HG03442 (cell line): ENCODE results near the gene ATG10.
A peak's percentile ranks its signal among the peaks of the same experiment; 100 is the strongest.
"Not testable (repeated sequence)": the region's sequence is repeated elsewhere in the genome, so short reads cannot be mapped to it uniquely, and the experiment has no call there.

Experiments
- ATAC-seq: cut with Tn5 transposase; IDR thresholded peaks from one replicate; pipeline ENCODE4 v1.9.1; 2021; ENCODE audit warnings: mild to moderate bottlenecking, moderate library complexity; ENCODE audit not compliant: unreplicated experiment

ATG10 gene

DNA sequence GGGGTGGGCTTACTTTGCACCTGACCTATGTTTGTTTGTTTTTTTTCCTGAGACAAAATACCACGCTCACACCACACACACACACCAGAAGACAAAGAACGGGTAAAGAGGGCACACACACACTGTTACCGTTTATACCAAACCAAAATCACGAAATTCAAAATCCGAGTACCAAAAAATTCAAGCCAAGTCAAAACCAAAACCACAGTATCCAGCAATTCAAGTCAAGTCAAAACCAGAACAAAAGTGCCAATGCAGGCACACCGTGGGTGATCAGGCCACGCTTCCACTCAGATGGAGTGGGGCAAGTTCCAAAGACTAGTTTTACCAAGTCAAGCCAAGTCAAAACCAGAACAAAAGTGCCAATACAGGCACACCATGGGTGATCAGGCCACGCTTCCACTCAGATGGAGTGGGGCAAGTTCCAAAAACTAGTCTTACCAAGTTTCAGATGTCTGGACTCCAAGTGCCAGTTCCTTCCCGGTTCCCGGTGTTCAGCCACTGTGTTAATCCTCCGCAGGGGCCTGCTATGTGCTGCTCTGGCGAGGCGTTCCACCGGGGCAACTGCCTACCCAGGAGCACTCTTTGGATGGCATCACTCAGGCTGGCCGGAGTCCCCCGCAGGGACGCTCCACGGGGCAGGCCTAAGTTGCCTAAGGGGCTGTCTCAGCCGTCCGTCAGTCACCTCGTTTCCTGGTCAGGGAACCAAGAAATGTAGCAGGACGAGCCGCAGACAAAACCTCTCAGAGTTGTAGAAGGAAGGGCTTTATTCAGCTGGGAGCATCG is 300.9 kb downstream of the ATG10 start:
- ATAC-seq: not testable (repeated sequence)

DNA sequence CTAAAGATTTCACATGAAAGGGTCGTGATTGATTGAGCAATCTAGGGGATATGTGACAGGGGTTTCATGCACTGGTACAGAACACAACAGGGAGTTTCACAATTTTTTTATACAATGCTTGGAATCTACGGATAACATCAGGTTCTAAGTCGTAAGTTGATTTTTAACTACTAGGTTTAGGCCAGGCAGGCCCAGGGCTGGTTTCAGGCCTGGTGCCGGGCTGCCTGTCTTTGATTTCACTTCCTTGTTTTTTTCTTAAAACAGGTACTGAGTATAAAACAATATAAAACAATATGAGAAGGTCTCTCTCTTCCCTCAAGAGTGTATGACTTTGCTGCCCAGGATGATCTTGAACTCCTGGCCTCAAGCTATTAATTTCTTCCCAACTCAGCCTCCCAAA is 301.6 kb downstream of the ATG10 start:
- not testable (repeated sequence) for ATAC-seq

DNA sequence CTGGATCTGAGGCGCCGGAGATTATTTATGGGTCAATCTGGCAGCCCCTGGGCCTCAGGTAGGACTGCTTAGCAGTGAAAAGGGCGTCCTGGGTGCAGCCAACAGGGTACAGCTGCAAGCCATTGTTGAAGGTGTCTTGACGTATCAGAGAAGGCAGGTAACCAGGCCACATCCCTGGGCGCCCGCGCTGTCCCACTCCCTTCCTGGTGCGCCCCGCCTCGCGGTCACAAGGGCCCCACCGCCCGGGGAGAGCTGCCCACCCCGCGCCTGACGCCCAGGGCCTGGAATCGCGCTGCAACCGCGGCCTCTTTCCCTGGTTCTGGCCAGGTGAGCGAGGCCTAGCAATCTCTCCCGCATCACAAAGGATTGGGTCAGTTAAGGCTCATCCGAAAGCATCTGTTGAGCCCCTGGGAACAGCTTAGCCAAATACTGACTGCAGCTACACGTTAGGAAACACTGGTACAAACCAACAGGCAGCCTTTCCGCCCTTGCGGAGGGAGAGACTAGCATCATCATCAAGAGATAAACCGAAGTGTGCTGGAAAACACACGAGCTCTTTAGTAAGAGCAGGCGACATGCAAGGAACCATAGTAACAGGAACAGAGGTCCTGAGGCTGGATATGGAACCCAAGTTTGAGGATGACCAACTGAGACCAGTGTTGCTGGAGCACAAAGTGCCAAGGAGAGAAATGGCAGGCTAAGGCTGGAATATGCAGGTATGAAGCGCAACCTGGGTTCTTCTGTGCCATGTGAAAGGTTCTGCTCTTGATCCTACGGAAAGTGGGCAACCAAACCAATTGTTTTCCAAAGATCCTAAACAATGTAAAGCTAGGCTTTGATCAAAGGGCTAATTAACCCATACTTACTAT is 302.8 kb downstream of the ATG10 start:
- ATAC-seq: no peak

DNA sequence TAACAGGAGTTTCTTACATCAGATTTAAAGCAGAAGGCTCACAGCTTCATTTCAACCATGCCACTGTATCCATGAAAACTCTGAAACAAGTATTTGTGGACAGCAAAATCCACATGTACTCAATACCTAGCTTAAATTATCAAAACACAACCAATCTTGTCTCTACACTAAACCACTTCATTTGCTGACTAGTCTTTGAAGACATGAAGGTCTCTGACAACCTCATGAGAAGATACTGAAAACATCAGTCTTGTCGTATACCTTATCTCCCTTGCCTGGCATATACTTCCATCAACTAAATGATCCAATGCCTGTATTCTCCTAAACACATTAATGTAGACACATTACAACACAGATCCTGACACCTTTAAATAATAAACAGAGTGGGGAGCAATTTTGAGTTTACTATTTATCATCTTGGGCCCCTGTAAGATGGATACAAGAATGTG is 303.4 kb downstream of the ATG10 start:
- no peak for ATAC-seq

DNA sequence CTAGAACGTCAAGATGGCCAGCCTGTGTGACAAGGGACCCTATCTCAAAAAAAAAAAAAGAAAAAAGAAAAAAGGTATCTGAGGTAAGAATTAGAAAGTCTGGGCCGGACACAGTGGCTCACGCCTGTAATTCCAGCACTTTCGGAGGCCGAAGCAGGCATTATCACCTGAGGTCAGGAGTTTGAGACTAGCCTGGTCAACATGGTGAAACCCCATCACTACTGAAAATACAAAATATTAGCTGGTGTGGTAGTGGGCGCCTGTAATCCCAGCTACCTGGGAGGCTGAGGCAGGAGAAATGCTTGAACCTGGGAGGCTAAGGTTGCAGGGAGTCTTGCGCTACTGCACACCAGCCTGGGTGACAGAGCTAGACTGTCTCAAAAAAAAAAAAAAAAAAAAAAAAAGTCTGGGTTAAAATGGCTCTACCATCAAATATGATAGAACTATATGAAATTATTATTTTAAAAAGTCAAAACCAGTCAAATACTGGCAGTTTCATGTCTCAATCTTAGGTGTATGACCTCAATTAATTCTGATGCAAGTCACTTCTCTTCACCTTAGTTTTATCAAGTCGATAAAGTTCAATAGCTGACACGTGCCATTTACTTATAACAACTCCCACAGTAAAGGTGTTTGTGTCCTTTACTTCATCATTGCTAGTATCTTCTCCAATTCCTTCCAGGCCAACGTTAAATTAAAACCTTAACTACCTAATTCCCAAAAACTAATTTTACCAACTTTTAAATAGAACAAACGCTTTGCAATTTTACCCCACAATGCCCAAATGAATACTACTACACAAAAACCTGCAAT is 305.2 kb downstream of the ATG10 start:
- no peak for ATAC-seq

DNA sequence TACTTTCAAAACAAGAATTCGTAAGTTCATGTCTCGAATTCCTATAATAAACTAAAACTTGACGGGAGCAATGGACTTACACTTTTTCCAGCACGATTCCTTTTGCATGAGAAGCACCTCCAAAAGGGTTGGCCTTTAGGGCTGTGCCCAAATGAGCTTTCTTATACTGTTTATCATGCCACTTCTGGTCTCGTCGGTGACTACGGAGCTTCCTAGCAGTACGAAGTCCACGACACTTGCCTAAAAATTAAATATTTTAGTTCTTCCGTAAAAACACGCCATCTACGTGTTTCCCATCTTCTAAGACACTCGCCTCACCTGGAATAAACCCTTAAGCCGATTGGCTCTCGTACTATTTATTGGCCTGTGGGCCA is 305.8 kb downstream of the ATG10 start:
- ATAC-seq: no peak

DNA sequence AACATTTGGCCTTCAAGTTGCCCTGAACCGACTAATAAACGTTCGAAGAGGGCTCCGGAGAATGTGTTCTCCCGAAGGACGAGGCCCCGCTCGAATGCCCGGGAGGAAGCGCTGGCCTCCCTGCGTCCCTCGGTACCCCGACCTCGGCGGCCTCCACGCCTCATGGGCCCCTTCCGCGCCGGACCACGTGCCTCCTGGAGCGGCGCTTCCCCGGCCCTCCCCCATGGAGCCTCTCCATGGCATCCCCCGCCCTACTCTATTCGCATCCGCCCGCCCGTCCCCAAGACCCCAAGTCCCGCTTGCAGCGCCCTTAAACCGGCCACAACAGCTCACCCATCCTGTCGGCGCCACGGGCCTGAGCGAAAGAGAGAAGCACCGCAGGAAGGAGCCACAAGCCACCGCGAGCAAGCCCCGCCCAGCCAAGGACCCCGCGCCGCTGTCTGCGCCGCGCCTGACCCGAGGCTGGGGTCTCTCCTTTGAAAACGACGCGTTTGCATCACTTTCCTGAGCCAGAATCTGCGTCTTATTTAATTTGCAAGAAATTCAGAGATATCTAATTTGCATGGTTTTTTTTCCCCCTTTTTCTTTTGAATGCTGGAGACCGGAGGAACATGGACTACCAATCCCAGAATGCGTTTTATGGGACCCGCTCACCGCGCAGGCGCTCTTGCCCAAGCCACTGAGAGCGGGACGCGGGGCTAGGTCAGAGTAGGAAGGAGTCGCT is 306.3 kb downstream of the ATG10 start, which contains the start of gene RPS23:
Gene RPS23 (minus strand): TSS at position 368 of the 724 bp plus-strand sequence. CDS start 31 bp downstream, at position 337.
- peak; percentile 92 for ATAC-seq

DNA sequence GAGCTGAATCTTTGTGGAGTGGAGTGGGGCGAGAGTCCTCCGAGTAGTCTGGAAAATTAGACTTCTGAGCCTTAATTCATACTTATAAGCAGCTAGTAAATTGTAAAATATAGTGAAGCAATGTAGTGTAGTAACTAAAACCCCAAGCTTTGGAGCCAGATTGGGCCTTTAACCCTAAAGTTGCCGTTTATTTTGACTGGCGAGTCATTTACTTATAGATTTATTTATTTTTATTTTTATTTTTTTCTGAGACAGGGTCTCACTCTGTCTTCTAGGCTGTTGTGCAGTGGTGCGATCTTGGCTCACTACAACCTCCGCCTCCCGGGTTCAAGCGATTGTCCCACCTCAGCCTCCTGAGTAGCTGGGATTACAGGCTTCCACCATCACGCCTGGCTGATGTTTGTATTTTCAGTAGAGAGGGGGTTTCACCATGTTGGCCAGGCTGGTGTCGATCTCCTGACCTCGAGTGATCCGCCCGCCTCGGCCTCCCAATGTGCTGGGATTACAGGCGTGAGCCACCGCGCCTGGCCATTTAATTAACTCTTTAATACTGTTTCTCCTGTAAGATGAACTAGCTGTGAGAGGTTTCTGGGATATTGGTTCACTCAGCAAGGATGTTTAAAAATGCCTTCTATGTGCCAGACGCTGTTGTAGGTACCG is 307.0 kb downstream of the ATG10 start:
- no peak for ATAC-seq

DNA sequence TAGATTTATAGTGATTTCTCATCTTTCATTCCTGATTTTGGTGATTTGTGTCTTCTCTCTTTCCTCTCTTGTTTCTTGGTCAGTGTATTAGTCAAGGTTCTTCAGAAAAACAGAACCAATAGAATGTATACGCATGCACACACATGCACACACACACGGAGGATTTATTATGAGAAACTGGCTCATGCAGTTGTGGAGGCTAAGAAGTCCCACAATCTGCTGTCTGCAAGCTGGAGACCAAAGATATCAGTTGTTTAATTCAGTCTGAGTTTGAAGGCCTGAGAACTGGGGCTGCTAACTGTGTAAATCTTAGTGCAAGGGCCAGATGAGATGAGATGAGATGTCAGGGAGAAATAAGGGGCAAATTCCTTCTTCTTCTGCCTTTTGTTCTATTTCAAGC is 312.1 kb downstream of the ATG10 start:
- no peak for ATAC-seq

DNA sequence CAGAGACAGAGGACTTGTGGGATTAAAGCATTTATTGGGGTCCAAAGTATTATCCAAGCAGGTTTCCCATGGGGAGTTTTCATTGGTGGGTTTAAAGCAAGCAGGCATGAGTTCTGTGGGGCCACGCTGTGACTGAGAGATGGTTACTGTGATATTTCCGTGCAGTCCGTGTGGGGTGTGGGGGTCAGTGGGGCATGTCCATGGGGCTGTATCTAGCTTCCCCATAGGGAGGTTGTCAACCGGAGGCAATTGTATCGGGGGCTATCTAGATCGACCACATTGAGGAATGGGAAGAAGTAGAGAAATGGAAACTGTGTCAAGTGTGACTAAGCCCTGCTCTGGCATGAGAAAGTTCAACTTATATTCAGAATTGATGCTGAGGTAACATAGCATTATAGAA is 313.4 kb downstream of the ATG10 start:
- no peak for ATAC-seq

DNA sequence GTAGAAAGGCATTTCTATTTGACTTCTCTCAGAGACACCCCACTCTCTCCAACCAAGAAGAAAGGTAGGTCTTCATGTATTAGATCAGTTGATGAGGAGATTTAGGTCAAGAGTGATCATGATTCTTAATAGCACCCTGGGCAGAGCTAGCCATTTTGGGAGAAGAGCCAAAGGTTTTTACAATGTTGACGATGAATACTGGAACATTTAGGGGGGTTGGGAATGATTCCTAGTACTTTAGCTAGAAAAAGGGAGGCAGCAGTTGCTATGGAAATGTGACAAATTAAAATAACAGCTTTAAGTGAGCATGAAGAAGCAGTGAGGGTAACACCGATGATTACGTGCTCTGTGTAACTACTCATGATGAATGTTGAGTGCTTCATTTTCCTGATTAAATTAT is 315.8 kb downstream of the ATG10 start:
- no peak for ATAC-seq

DNA sequence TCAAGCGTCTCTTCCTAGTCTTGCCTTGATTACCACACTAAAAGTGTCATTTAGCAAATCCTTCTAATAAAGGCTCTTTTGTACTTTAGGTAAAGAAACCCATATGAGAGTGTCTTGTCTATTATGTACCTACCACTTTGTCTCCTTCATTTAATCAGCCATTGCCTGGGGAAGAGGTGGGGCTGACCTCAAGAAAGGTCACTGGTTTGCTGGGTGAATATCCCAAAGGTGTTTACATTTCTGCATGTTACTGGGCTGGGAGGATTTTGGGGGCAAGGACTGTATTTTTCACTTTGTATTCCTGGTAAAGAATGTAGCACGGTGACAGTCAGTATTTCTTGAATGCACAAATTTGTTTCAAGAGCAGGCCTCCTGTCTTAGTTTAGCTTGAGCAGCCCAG is 318.2 kb downstream of the ATG10 start:
- ATAC-seq: no peak

DNA sequence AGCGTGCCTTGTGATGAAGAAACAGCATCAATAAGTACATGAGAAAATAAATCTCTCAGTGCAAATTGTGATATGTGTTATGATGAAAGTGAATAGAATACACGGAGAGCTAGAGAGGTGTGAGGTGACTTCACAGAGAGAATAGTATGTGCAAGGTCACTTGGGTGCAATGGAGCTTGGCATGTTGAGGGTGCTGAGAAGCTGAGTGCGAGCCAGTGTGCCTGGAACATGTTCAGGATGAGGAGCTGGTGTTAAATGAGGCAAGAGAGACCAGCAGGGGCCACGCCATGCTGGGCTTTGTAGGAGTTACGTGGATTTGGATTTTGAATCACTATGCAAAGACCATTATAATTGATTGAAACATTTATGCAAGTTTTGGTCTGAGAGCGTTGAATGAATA is 319.1 kb downstream of the ATG10 start:
- ATAC-seq: no peak

DNA sequence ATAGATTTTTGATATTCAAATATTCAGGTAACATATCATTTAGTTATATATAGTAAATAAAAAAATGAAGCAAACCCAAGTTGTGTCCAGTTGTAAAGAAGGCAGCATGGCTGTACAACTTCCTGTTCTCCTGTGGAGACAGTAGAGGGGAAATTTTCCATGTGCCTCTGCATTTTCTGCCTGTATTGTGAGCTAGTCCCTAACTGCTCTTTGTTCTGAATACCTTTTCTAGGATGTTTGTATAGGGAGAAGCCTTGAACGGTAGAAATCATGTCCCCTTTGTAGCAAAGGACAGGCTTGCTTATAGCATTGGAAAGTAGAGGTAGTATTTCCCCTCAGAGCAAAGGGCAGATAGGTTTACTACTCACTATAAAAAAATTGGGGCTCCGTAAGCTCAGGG is 319.6 kb downstream of the ATG10 start:
- no peak for ATAC-seq

DNA sequence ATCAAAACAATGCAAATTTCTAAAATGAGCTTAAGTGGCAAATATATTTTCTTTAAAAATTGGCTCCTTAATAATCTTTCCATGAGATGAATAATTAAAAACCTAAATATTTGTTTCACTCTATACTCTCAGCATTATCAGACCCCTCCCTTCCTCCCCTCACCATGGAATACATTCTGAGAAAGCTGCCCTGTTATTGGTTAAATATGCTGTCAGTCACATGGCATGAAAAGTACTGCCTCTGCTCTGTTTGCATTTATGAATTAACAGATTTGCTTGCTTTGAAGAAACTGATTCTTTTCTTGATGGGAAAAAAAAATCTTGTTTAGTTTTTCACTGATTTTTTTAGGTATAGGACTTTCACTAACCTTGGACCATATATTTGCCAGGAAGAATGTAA is 323.3 kb downstream of the ATG10 start:
- ATAC-seq: no peak

DNA sequence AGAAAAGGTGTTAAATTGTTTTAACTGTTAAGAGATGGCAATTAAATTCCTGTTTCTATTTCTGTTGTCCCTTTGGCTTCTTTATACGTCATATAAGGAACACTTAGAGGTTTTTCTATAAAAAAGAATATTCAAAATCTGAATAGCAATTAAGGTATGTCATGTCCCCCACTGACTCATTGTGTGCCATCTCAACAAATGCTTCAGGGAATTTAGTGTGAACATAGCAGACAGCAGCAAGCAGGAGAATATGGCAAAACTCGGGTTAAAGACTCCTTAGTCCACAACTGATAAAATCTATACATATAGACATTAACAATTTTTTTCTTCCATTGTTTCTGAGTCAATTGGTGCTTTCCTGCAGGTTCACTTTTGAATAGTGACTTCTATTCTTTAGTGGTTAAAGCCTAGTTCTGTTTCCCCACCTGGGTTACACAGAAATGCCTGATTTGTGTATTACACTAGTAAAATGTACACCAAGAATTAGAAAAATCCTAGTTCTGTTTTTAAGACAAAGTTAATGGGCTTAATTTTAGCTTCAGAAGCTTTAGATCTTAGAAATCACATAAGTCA is 324.2 kb downstream of the ATG10 start:
- no peak for ATAC-seq

DNA sequence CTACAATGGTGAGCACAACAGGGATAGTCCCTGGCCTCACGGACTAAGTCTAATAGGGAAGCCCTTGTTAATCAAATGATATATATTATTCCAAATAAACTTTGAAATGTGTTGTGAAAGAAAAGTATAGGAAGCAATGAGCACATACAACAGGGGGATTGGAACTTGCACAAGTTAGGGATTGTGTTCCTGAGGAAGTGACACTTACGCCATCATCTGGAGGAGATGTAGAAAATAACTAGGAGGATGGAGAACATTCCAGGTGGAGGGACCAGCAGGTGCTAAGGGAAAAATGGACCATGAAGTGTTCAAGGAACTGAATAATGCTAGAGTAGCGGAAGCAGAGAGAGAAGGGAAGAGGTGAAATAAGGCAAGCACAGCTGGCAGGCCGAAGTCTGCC is 325.1 kb downstream of the ATG10 start:
- no peak for ATAC-seq

DNA sequence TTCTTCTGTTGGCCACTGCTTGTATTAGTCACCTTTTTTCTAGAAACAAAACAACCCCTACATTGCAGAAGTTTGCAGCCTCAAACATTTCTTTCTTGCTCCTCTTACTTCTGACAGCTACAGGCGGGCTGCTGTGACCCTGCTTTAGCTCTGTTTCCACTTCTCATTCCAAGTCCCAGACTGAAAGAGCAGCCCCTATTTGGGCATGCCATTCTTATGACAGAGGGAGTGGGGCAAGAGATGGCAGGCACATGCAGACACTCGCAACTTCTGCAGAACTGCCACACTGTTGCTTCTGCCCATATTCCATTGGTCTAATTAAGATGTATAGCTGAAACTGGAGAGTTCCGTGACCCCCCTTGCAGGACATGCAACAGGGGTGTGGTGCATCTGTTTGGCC is 325.9 kb downstream of the ATG10 start:
- ATAC-seq: no peak

DNA sequence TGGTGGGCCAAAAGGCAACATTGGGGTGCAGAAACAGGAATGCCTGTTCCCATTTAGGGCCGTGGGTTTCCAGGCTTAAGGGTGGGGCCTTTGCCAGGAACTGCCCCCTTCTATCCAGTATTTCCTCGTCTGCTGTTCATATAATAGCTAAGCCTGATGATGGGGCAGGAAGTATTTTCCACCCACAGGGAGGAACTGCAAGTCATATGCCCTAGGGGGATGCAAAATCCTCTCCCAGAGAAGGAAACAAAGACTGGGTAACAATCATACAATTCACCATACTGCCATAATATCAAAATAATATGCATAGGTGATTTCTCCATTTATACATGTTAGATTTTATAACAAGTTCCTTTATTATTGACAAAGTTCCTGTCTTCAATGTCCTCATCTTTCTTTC is 326.8 kb downstream of the ATG10 start:
- no peak for ATAC-seq

DNA sequence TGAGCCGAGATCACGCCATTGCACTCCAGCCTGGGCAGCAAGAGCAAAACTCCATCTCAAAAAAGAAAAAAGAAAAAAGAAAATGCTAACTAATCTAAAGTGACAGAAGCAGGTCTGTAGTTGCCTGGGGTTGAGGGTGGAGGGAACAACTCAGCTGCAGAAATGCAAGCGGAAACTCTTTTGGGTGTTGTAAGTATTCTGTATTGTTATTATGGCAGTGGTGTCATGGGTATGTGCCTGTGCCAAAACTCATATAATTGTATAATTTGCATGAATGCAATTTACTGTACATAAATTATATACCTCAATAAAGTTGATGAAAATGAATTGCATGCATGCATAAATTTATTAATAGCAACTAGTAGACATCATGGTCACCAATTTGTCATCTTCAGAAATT is 329.4 kb downstream of the ATG10 start:
- ATAC-seq: no peak
